Measurements from ENCODE around the gene ZFYVE26. TPM values are rescaled to one million over a fixed set of nuclear protein-coding genes. Genes with fewer than 3 reads are reported as not detected.
A peak's percentile ranks its signal among the peaks of the same experiment; 100 is the strongest.

Gene ZFYVE26
- total and polyA plus RNA-seq, 10 of the 15 experiments (the other 5 are each of a cell fraction or from before 2014, with no cell fraction given): 1.00 to 25.6 (median 12.0) TPM

DNA sequence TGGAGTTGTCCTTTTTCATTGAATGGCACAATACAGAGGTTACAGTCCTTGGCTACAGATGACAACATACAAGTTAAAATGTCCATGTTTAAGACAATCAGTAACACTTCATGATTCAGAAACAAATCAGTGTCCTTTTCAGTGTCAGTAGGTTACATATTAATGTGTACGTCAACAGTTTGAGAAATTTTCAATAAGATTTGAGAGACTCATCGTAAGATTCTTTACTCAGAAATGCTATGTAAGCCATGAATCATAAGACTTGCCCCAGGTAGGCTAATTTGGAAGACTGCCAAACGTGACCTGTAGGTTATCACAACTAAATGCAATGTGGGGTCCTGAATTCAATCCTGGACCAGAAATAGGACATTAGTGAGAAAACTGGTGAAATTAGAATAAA lies 111.2 kb downstream of the ZFYVE26 start (continued):
- TF ChIP-seq, protein P1, sequence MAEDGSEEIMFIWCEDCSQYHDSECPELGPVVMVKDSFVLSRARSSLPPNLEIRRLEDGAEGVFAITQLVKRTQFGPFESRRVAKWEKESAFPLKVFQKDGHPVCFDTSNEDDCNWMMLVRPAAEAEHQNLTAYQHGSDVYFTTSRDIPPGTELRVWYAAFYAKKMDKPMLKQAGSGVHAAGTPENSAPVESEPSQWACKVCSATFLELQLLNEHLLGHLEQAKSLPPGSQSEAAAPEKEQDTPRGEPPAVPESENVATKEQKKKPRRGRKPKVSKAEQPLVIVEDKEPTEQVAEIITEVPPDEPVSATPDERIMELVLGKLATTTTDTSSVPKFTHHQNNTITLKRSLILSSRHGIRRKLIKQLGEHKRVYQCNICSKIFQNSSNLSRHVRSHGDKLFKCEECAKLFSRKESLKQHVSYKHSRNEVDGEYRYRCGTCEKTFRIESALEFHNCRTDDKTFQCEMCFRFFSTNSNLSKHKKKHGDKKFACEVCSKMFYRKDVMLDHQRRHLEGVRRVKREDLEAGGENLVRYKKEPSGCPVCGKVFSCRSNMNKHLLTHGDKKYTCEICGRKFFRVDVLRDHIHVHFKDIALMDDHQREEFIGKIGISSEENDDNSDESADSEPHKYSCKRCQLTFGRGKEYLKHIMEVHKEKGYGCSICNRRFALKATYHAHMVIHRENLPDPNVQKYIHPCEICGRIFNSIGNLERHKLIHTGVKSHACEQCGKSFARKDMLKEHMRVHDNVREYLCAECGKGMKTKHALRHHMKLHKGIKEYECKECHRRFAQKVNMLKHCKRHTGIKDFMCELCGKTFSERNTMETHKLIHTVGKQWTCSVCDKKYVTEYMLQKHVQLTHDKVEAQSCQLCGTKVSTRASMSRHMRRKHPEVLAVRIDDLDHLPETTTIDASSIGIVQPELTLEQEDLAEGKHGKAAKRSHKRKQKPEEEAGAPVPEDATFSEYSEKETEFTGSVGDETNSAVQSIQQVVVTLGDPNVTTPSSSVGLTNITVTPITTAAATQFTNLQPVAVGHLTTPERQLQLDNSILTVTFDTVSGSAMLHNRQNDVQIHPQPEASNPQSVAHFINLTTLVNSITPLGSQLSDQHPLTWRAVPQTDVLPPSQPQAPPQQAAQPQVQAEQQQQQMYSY (CRISPR knock-in tag; IDR thresholded peaks at IDR 0.05): no peak
- no peak for TF ChIP-seq HDGF (IDR thresholded peaks at IDR 0.05)

DNA sequence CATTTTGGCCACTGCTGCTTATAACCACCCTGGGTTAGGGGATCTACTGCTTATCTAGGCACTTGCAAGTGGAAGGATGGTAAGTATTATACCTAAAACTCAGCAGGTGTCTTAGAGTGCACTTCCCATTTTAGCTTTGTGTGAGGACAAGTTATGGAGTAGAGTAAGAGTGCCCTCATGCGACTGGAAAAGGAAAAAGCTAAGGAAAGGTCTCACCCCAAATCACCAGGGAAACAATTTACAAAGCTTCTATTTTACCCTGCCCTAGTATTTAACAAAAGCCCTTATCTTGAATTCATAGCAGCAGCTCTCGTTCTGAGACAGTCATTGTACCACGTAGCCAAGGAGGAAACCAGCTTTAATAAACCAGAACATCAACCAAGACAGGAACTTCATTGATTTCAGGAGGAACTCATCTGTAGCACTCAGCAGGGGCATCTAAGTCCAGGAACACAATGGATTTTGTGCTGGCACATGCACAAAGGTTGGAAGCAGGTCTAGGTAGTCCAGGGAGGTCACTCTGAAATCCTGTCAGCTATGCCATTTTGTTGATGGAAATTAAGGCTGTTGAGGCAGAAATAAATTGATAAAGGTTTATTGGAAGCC lies 111.8 kb downstream of the ZFYVE26 start:
- no peaks in the 10 kb centered on the region for H3K36me3 ChIP-seq (ENCODE audit: control insufficient read depth in 2 of 2, insufficient read depth in 2 of 2, low read length in 1 of 2)
- ChIA-PET SMC1A (ENCODE audit: uncharacterized antibody, unreplicated experiment) (interaction anchor here (0.6 to 5.8 kb wide), 44 partner anchors 8 to 284 kb away, joined by 3 to 206 read pairs (median 6); partner anchors contain the start of genes ARG2, PIGH, RDH11 and VTI1B), RAD21 (ENCODE audit: unreplicated experiment) (interaction anchor here (0.6 to 8.5 kb wide), 34 partner anchors 8 to 1345 kb away, joined by 3 to 153 read pairs (median 6); partner anchors contain the start of genes ARG2, PIGH, RDH11 and VTI1B), CTCF (interaction anchor here (0.7 to 12.3 kb wide), 59 partner anchors 10 to 1345 kb away, joined by 3 to 359 read pairs (median 6); partner anchors contain the start of genes ARG2, ATP6V1D, EIF2S1 and PIGH), POLR2A (interaction anchor here (0.9 to 2.6 kb wide), 7 partner anchors 11 to 1115 kb away, joined by 3 to 18 read pairs (median 4); partner anchors contain the start of gene RDH11)
- H3K4me2 ChIP-seq (ENCODE audit: control insufficient read depth, insufficient read depth): no peak overlapping the region; the same call in 1 of the 2 replicates
- DNase-seq (ENCODE audit: low read depth, low spot score) (peak; percentile 45), FAIRE-seq (peak; percentile 100), ATAC-seq (peak; percentile 95)
- H2AFZ ChIP-seq (ENCODE audit: control insufficient read depth, low read depth, low read length): peak overlapping the region; percentile 53; the same call in 1 of the 2 replicates
- no peaks in the 10 kb centered on the region for H3K27me3 ChIP-seq (replicated peaks in 1 of 2; ENCODE audit: control insufficient read depth in 2 of 2, insufficient read depth in 2 of 2, low read length in 1 of 2)
- H3K27ac ChIP-seq (ENCODE audit: control insufficient read depth, insufficient read depth): no peak overlapping the region
- no TSS peak for BruUV-seq (replicated peaks)
- no peaks in the 10 kb centered on the region for H3K79me2 ChIP-seq (ENCODE audit: control insufficient read depth, insufficient read depth, low read length)
- H4K20me1 ChIP-seq (ENCODE audit: control insufficient read depth, insufficient read depth): no peaks in the 10 kb centered on the region
- H3K4me3 ChIP-seq: no peak overlapping the region
- in situ Hi-C loops (cut with MboI): loop anchor here (5.0 to 10.0 kb wide), 3 partner anchors 82 to 280 kb away; no protein-coding TSS in a partner anchor
- intact Hi-C loops (cut with micrococcal nuclease; ENCODE audit: unreplicated experiment): loop anchor here (1.0 to 2.0 kb wide), 5 partner anchors 37 to 278 kb away; no protein-coding TSS in a partner anchor
- H3K9me3 ChIP-seq (replicated peaks; ENCODE audit: control insufficient read depth, insufficient read depth, low read length): no peaks in the 10 kb centered on the region; the same call in 2 of the 3 replicates
- WGBS (ENCODE audit: insufficient coverage, insufficient replicate concordance, low lambda C conversion rate, missing lambda C conversion rate): 0% methylated on average over 3 of the region's 3 CpGs
- no peaks in the 10 kb centered on the region for H3K4me1 ChIP-seq (ENCODE audit: control insufficient read depth, insufficient read depth, low read length)
- no peak overlapping the region for H3K9ac ChIP-seq (ENCODE audit: control insufficient read depth, insufficient read depth, low read length)
- TF ChIP-seq SMC3 (IDR thresholded peaks at IDR 0.05; ENCODE audit: borderline replicate concordance, low read length): peak; percentile 84
- no peak for TF ChIP-seq PAX8 (IDR thresholded peaks at IDR 0.05)
- TF ChIP-seq IKZF1 (conservative IDR thresholded peaks at IDR 0.05): no peak
- TF ChIP-seq MEF2A (IDR thresholded peaks at IDR 0.05; ENCODE audit: insufficient read depth, low read depth, low read length): no peak
- TF ChIP-seq, protein P2, sequence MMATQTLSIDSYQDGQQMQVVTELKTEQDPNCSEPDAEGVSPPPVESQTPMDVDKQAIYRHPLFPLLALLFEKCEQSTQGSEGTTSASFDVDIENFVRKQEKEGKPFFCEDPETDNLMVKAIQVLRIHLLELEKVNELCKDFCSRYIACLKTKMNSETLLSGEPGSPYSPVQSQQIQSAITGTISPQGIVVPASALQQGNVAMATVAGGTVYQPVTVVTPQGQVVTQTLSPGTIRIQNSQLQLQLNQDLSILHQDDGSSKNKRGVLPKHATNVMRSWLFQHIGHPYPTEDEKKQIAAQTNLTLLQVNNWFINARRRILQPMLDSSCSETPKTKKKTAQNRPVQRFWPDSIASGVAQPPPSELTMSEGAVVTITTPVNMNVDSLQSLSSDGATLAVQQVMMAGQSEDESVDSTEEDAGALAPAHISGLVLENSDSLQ (IDR thresholded peaks at IDR 0.05): no peak
- TF ChIP-seq BACH1 (IDR thresholded peaks at IDR 0.05; ENCODE audit: borderline replicate concordance): no peak
- TF ChIP-seq, protein P3, sequence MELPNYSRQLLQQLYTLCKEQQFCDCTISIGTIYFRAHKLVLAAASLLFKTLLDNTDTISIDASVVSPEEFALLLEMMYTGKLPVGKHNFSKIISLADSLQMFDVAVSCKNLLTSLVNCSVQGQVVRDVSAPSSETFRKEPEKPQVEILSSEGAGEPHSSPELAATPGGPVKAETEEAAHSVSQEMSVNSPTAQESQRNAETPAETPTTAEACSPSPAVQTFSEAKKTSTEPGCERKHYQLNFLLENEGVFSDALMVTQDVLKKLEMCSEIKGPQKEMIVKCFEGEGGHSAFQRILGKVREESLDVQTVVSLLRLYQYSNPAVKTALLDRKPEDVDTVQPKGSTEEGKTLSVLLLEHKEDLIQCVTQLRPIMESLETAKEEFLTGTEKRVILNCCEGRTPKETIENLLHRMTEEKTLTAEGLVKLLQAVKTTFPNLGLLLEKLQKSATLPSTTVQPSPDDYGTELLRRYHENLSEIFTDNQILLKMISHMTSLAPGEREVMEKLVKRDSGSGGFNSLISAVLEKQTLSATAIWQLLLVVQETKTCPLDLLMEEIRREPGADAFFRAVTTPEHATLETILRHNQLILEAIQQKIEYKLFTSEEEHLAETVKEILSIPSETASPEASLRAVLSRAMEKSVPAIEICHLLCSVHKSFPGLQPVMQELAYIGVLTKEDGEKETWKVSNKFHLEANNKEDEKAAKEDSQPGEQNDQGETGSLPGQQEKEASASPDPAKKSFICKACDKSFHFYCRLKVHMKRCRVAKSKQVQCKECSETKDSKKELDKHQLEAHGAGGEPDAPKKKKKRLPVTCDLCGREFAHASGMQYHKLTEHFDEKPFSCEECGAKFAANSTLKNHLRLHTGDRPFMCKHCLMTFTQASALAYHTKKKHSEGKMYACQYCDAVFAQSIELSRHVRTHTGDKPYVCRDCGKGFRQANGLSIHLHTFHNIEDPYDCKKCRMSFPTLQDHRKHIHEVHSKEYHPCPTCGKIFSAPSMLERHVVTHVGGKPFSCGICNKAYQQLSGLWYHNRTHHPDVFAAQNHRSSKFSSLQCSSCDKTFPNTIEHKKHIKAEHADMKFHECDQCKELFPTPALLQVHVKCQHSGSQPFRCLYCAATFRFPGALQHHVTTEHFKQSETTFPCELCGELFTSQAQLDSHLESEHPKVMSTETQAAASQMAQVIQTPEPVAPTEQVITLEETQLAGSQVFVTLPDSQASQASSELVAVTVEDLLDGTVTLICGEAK (IDR thresholded peaks at IDR 0.05; ENCODE audit: borderline replicate concordance): no peak

Data from GM12878 (cell line).